Activated gamma-delta T cell treated with anti-CD3 and anti-CD28 coated beads, Interleukin-2, amount 50 U/mL, for 16 hours (primary cell): Measurements from ENCODE around the gene PVALEF.

Experiments
- DNase-seq: peaks from one replicate; pipeline ENCODE4 v3.0.0-alpha.2; 2020; ENCODE audit warnings: low read depth

The PVALEF gene

DNA sequence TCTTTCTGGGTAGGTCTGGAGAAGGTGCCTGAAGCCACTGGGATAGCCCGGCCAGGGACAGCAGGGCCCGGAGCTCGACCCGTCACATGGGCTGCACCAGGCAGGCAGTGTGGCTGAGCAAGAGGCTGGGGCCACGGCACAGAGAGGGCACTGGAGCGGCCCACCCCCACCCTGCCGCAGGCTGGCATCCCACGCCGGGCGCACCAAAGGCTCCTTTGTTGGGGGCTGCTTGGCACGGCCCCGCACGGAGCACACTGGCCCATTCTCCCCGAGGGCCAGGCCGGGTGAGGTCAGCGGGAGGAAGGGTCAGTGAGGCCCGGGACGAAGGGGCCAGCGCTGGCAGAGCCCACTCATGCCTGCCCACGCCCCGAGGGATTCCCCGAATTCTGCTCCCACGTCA lies 36.5 kb upstream of the PVALEF start:
- no peak for DNase-seq

DNA sequence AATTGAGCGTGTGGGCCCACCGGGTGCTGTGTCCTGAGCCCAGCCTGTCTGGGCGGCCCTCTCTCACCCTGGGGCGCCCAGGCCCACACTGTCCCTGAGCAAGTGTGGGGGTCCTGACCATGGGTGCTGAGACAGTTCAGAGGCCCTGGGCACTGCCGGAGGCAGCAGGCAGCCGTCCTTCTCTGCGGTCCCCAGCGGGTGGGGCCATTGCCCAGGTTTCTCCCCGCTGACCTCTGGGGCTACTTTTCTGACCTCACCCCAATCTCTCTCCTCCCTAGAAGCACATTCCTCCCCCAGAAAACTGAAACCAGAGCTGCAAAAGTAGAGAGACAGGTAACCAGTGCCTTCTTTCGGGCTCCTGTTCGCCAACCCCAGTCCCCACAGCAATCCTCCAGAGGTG lies 36.0 kb upstream of the PVALEF start:
- DNase-seq: no peak

DNA sequence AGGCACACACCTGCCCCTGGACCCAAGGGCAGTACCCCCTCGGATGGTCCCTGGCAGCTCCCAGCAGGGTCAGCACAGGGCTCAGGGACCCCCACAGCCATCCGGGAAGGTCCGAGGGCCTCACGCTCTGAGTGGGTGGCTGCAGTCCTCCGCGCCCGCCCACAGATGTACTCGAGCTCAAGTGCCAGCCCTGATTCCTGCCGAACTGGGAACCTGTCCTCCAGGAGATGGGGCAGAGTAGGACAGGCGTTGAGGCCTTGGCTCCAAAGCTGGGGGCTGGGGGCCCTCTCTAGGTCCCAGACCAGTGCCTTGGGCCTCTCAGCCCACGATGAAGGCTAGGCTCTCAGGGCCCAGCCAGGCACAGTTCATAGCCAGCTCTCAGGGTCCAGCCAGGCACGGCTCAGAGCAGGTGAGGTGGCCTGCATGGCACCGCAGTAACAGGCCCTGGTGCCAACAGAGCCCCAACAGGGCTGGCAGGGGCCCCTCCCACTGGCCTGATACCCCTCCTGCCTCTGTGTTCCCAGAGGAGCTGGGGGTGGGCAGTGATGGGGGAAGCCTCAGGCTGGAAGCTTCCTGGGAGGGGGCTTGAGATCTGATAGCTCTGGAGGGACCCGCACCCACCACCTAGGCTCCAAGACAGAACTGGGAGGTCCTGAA lies 35.5 kb upstream of the PVALEF start:
- DNase-seq: no peak

DNA sequence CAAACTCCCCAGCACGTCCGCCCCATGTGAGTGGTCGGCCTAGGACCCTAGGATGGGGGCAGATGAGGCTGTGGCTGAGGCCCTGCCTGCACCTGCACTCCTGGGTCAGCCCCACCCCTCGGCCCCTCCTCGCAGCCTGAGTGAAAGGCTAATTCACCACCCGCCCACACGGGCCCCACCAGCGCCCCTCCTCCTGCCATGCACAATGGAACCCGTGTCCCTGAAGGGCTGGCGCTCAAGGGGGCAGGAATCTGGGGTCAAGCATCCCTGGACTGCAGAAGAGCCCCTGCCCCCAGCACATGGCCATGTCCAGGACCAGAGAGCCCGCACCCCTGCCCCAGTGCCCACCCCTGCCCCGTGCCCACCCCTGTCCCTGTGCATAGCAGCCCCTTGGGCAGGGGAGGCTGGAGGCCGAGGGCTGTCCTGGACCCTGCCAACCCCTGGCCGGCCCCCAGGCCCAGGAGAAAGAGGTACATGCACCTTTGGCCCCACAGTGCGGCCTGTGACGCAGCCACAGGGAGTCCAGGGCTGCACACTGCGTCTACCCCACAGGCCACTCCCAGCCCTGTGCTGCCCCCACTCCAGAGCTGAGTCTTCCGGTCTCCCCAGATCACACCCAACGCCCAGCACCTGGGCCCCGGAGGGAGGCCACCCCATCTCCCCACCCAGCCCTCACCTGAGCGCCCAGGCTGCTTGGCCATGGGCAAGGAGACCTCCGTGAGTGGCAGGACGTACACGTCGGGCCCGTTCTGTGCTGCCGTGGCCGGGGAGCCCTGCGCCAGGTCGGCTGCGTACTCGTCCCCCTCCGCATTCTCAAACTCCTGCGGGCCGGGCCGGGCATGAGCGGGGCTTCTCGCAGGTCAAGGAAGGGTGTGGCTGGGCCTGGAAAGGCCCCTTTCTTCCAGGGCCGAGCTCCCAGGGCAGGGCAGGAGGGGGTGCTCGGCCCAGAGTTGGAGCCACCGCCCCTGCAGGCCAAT lies 34.6 kb upstream of the PVALEF start:
- no peak for DNase-seq

DNA sequence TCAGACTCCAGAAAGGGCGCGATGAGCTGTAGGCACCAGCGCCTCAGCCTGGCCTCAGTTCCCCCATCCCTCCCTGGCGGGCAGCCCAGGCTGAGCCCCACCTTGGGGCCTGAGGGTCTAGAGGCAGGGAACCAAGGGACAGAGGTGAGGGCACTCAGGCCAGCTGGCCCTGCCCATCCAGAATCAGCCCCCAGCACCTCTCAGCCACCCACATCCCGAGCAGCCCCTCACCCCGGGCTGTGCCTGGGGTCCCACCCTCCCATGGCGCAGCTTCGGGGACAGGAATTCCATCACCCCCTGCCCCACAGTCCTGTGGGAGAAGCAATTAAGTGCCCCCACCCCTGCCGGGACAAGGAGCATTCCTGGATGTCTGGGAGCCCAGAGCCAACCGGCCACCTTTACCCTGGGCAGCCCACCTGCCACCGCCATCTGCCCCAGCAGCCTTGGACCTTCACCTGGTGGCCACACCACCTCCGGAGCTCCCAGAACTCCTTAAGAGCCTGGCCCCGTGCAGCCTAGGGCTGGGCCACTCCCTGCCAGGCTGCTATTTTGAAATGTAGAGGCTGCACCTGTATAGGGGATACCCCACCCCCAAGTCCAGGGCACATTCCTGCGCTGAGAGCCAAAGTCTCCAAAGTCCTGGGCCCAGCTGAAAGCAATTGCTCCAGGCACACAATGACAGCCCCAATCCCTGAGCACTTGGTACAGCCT lies 33.7 kb upstream of the PVALEF start:
- DNase-seq: no peak

DNA sequence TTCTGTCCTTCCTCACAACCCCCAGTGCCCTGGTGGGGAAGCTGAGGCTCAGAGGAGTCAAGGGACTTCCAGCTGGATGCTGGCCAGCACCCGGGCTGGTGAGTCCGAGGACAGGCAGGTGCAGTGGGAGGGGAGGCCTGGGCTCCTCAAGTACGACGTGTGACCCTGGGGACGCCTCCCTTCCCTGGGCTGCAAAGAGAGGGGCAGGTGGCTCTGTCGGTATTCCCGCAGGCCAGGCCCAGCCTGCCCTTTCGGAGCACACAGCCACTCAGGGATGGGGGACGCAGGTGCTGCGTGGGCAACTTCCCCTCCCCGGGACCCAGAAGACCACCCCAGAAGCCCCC lies 33.1 kb upstream of the PVALEF start:
- no peak for DNase-seq

DNA sequence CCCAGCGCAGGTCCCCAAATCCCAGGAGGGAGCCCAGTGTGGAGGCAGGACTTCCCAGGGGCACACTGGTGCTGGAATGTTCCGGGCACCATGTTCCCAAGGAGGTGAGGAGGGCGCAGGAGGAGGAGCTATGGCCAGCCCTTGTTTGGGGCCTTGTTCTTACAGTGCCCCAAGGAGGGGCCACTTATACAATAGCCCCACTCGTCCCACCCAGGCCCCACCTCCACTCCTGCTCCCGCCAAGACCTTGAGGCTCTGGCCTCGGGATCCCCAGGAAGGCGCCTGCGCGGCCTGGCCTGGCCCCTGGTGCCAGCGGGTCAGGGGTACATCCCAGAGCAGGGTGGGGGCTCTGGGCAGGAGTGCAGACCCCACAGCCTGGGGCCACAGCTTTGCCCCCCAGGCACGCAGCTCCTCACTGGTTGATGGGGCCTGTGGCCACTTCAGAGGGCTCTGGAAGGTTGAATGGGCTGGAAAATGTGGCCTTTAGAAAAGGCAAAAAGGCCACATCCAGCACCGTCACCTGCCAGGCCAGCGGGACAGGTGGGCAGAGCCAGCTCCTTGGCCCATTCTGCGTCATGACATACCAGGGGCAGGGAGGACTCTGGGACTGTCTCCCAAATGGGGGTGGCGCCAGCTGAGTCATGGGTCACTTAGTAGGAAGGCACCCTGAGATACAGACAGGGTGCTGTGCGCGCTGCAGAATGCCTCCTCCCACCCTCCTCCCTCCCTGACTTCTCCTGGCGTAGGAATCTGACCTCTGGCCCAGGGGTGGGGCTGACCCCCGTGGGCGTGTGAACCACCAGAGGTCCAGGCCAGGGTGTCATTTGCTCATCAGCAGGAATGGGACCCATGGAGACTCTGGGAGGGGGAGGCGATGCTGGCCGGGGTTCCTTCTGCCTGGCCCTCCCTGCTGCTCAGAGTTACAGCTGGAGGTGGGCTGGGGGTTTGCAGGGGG lies 32.3 kb upstream of the PVALEF start:
- DNase-seq: no peak

DNA sequence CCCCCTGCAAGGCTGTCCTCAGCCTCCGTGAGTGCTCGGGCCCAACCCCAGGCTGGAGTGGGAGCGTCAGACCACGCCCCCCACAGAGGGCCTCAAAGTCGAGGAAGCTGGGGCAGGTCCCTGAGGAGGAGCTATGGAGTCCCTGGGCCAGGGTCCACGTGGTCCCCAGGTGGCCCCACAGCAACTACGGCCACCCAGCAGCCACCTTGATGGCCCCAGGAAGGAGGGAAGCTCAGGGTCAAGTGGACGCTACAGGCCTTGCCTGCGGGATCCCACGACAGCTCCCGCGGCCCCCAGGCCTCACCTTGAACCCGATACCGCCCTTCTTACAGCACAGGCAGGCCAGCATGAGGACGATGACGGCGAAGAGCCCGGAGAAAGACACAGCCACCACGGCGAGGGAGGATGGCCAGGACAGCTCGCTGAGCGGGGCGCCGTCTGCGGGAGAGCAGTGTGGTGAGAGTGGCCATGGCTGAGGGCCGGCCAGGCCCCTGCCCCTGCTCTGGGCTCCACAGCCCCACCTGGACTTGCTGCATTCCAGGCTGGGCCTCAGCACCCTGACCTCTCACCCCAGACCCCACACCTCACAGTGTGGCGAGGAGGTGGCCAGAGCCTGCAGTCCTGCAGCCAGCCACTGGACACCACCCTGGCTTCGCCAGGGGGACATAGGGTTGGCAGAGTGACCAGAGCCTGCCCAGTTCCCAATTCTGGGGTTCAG lies 31.1 kb upstream of the PVALEF start:
- no peak for DNase-seq

DNA sequence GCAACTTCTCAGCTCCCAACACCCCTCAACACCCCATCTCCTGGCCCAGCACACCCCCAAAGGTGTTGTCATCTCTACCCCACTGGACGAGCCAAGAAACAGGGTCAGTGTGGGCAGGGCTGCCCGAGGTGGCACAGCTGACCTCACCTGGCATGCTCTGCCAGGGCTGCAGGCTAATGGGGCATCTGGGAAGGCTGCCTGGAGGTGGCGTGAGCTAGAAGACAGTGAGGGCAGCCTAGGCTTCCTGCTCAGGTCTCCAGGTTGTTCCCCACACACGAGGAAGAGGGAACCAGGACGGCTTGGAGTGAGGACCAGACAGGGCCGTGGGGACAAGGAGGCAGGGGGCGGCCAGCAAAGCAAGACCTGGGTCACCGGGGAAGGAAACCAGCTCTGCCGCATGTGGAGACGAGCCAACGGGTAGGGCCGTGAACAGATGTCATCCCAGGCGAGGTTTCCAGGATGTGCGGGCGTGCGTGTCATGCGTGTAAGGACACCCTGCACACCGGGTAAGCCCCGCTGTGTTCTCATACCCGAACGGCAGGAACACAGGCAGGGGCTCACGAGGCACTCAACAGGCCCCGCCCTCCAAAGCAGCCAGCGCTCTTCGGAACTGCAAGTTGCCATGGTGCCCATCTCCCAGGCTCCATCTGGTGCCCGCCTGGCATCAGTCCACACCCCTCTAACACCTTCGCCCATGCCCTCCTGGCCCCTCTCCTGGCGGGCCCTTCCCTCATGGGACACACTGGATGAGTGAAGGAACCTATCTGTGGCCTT lies 29.6 kb upstream of the PVALEF start:
- DNase-seq: no peak

DNA sequence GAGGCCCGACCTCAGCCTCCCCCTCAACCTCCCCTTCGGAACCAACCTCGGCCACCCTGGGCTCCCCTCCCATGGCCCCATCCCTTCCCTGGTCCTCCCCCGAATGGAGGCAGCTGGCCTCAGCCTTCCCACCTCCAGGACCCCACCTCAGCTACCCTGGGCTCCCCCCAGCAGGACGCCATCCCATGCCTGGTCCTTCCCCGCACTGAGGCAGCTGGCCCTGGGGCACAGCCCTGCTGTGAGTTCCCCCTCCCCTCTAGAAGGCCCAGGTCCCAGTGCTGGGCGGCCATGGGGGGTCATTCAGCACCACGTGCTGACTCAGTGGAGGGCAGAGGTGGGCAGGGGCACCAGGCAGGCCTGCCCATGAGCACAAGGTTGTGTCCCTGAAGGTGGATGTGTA lies 28.9 kb upstream of the PVALEF start:
- DNase-seq: no peak

DNA sequence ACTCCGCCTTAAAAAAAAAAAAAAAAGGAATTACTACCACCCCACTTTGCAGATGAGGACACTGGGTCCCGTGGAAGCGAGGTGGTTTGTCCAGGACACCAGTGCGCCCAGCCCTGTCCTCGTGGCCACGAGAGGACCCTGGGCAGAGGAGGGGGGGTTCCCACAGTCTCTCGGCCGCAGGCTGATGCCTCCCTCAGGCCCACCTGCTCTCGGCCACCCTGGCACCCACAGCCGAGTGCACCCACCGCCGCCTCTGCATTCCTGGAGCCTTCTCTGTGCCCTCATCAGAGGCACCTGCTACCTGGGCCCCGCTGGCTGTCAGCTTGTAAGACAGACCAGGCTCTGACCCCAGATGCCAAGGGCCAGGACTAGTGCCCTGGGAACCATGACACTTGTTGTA lies 28.1 kb upstream of the PVALEF start:
- no peak for DNase-seq

DNA sequence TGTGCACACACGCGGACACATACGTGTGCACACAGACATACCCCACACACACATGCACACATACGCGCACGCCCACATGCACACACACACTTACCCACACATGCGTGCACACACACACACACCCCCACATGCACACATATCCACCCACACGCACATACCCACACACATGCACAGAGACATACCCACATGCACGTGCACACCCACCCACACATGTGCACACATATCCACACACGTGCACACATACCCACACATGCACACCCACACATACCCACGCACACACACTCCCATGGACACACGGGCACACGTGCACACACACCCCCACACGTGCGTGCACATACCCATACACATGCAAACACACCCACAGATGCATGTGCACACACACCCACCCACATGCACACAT lies 27.2 kb upstream of the PVALEF start:
- no peak for DNase-seq

DNA sequence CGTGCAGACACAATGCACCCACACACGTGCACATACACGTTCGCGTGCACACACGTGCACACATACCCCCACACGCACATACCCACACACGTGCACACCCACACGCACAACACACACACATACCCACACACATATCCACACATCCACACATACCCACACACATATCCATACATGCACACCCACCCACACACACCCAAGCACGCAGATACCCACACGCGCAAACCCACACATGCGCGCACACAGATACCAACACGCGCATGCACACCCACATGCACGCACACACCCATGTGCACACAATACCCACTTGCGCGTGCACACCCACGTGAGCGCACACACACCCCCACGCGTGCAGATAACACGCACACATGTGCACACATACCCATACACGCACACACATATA lies 26.8 kb upstream of the PVALEF start:
- no peak for DNase-seq

DNA sequence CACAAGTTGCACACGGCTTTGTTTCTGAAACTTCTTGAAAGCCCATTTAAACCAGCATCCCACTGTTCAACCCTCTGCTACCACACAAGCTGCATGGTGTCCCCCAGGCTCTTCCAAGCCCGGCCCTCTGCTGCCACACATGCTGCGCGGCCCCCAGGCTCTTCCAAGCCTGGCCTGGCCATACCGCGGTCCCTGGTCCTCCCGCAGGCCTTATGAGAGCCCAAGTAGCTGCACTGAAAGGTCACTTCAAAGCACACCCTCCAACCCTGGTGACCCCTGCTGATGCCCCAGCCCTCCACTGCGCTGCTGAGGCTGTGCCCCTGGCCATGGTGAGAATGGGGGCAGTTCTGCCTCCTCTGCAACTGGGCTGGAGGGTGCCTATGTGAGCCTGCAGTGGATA lies 25.9 kb upstream of the PVALEF start:
- DNase-seq: no peak

DNA sequence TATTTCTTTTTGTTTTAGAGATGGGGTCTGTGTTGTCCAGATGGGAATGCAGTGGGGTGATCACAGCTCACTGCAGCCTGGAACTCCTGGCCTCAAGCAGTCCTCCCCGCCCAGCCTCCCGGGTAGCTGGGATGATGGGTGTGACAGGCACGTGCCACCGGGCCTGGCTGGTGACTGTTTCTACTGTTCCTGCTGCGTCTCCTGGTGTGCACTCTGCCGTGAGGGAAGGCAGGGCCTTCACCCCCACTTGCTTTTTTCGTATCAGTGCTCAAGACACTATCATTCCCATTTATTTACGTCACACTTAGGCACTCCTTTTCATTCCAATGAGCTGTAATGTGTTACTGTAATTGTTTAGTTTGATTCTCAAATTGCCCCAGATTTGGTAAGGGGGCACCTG lies 25.3 kb upstream of the PVALEF start:
- DNase-seq: no peak

DNA sequence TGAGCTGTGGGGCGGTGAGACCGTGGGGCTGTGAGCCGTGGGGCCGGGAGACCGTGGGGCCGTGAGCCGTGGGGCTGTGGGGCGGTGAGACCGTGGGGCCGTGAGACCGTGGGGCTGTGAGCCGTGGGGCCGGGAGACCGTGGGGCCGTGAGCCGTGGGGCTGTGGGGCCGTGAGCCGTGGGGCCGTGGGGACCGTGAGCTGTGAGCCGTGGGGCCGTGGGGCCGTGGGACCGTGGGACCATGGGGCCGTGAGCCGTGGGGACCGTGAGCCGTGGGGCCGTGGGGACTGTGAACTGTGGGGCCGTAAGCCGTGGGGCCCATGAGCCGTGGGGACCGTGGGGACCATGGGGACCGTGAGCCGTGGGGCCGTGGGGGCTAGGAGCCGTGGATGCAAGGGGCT lies 24.6 kb upstream of the PVALEF start:
- no peak for DNase-seq

DNA sequence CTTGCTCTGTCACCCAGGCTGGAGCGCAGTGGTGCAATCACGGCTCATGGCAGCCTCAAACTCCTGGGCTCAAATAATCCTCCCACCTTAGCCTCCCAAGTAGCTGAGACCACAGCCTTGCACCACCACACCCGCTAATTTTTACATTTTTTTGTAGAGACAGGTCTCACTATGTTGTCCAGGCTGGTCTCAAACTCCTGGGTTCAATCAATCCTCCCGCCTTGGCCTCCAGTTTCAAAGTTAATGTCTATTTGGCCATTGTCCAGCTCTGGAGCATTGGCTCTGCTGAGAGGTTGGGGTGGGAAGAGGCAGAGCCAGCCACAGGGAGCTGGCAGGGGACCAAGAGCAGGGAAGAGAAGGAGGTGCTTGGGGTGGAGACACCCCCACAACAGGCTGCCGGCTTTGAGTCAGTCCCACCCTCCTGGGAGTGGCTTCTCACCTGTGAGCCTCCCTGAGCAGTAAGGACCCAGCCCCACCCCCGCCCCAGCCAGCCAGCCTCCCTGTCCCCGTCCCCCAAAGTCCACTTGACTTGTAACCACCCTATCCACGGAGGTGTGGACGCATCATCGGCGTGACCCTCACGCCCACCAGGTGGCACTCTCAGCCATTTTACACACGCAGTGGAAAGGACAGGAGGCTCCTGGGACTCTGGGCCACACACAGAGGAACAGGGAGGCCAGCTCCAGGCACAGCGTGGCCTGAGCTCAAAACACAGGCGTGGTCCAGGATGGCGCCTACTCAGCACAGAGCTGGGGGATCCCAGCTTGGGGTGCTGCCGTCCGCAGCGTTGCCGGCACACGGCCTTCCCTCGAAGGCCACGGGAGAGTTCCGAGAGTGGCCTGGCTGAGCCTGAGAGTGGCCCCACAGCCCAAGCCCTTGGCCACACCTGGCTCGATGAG lies 22.8 kb upstream of the PVALEF start:
- DNase-seq: peak; percentile 32

DNA sequence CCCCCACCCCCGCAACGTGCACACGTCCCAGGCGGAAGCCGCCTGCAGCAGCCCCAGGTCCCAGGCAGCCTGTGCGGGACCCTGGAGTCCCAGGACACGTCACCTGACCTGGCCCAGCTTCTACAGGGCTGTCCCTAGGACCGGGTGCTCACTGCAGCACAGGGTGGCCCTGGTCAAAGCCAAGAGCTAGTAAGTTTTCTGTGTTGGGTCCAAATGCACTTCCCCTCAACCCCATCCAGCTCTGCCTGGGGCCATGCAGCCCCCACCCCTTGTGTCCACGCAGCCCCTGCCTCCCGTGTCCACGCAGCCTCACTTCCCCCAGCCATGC lies 22.1 kb upstream of the PVALEF start:
- no peak for DNase-seq

DNA sequence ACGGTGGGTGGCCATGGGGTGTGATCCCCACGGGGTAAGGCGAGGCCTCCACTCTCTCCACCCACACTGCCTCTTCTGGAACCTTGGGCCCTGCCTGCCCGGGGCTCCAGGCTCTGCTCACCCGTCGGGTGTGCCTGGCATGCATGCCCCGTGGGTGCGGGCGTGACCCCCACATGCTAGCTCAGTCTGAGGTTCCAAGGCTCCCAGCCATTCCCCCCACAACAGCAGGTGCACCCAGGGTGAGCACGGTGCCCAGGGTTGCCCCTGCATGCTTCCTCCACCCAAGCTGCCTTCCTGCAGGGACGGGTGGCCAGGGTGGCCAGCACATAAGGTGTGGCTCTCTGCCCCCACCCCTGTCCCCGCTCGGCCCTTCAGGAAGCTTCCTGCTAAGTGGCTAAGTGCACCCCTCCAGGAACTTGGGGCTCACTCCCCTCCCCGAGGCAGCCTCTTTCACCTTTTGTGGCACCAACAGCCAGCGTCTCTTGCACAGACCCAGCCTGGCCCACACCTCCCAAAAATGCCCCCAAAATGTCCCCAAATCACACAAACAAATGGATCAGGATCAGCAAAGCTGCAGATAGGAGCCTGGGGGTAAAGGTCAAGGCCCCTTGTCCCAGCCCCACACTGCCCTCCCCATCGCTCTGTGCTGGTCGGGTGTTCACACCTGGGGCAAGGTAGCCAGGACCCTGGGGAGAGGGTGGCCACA lies 21.4 kb upstream of the PVALEF start:
- no peak for DNase-seq
